ENCODE data around the gene KBTBD7. TPM values are rescaled to one million over a fixed set of nuclear protein-coding genes. Genes with fewer than 3 reads are reported as not detected.
A peak's percentile ranks its signal among the peaks of the same experiment; 100 is the strongest.

The KBTBD7 gene
- total and polyA plus RNA-seq, 2 of the 13 experiments (the other 11 are each of a cell fraction or from before 2014, with no cell fraction given) = 3.6 to 9.0 TPM

- Histone ChIP-seq H3K27ac (ENCODE audit: extremely low read length, insufficient read depth, low read length) (no peak overlapping the region), H3K27me3 (ENCODE audit: control insufficient read depth in 1 of 2, insufficient read depth in 2 of 2, low read length in 2 of 2) (no peaks in the 10 kb centered on the region), H4K20me1 (ENCODE audit: insufficient read depth, low read length) (no peaks in the 10 kb centered on the region), H3K9ac (ENCODE audit: insufficient read depth, low read depth, low read length) (no peak overlapping the region), H2AFZ (ENCODE audit: low read length) (no peak overlapping the region), H3K36me3 (replicated peaks in 1 of 2; ENCODE audit: control insufficient read depth in 1 of 2, insufficient read depth in 2 of 2, low read length in 2 of 2) (no peaks in the 10 kb centered on the region), H3K79me2 (ENCODE audit: insufficient read depth, low read length) (no peaks in the 10 kb centered on the region), H3K4me3 (replicated peaks in 1 of 3; ENCODE audit: insufficient read depth in 1 of 3, low read depth in 2 of 3, low read length in 3 of 3) (no peak overlapping the region), H3K4me2 (ENCODE audit: low read depth, low read length) (no peak overlapping the region), H3K9me3 (ENCODE audit: low read length) (peaks cover 3% of the 10 kb centered on the region), H3K4me1 (ENCODE audit: insufficient read depth, low read length) (peaks cover 17% of the 10 kb centered on the region)
- ChIA-PET POLR2A (interaction anchor here (1.0 kb wide), 1 partner anchor 15 kb away, joined by 3 read pairs; the partner anchor contains the start of gene KBTBD7), CTCF (ENCODE audit: low intra/inter-chr PET ratio, low total read pairs) (no interaction called here)
- intact Hi-C loops (cut with micrococcal nuclease; ENCODE audit: unreplicated experiment) (no loop called here), in situ Hi-C loops (cut with HindIII; ENCODE audit: extremely low pct_ligation_motif_present, low pct_unique_long_range_greater_than_20kb) (no loop called here)
- 86% methylated on average over 4 of the region's 4 CpGs for WGBS (ENCODE audit: low lambda C conversion rate)
- no peak for DNase-seq (ENCODE audit: low spot score)
- TF ChIP-seq ZNF17 (CRISPR knock-in tag; IDR thresholded peaks at IDR 0.05) (no peak), MAFF (IDR thresholded peaks at IDR 0.05; ENCODE audit: low read depth, low read length) (peak; percentile 60), NFE2 (CRISPR knock-in tag; IDR thresholded peaks at IDR 0.05) (peak; percentile 71; the same call in 1 of the 2 replicates), MAFK (conservative IDR thresholded peaks at IDR 0.05 in 1 of 2, IDR thresholded peaks at IDR 0.05 in 1 of 2; ENCODE audit: low read length in 2 of 2) (peak; percentile 78 to 79), KLF12 (CRISPR knock-in tag; IDR thresholded peaks at IDR 0.05; ENCODE audit: borderline replicate concordance) (no peak), NFE2L2 (IDR thresholded peaks at IDR 0.05; ENCODE audit: low read length) (peak; percentile 92)
- FAIRE-seq = peak; percentile 34
- ATAC-seq = no peak
- BruUV-seq (replicated peaks) = no TSS peak
These were observed 14.6 kb downstream of the KBTBD7 start for GRCh38 chr13:41179593-41180250.

GRCh38 chr13:41178040-41178439, 16.3 kb downstream of the KBTBD7 start:
- Histone ChIP-seq H3K79me2 (ENCODE audit: insufficient read depth, low read length) (no peaks in the 10 kb centered on the region), H3K4me2 (ENCODE audit: low read depth, low read length) (no peak overlapping the region), H2AFZ (ENCODE audit: low read length) (no peak overlapping the region), H3K9ac (ENCODE audit: insufficient read depth, low read depth, low read length) (no peak overlapping the region), H3K27me3 (ENCODE audit: control insufficient read depth in 1 of 2, insufficient read depth in 2 of 2, low read length in 2 of 2) (no peaks in the 10 kb centered on the region), H3K36me3 (replicated peaks in 1 of 2; ENCODE audit: control insufficient read depth in 1 of 2, insufficient read depth in 2 of 2, low read length in 2 of 2) (no peaks in the 10 kb centered on the region), H4K20me1 (ENCODE audit: insufficient read depth, low read length) (no peaks in the 10 kb centered on the region), H3K27ac (ENCODE audit: extremely low read length, insufficient read depth, low read length) (no peak overlapping the region), H3K4me3 (replicated peaks in 1 of 3; ENCODE audit: insufficient read depth in 1 of 3, low read depth in 2 of 3, low read length in 3 of 3) (no peak overlapping the region), H3K9me3 (ENCODE audit: low read length) (peaks cover 6% of the 10 kb centered on the region), H3K4me1 (ENCODE audit: insufficient read depth, low read length) (peaks cover 17% of the 10 kb centered on the region)
- BruUV-seq (replicated peaks) = no TSS peak
- in situ Hi-C loops (cut with HindIII; ENCODE audit: extremely low pct_ligation_motif_present, low pct_unique_long_range_greater_than_20kb) (no loop called here), intact Hi-C loops (cut with micrococcal nuclease; ENCODE audit: unreplicated experiment) (no loop called here)
- CTCF ChIA-PET (ENCODE audit: low intra/inter-chr PET ratio, low total read pairs) = no interaction called here
- ATAC-seq = no peak
- DNase-seq (ENCODE audit: low spot score) = no peak
- no peak for FAIRE-seq
- 87% methylated on average over 7 of the region's 7 CpGs for WGBS (ENCODE audit: low lambda C conversion rate)
- POLR2A ChIA-PET = no interaction called here
- TF ChIP-seq SRF (IDR thresholded peaks at IDR 0.05; ENCODE audit: low read depth, low read length) (no peak), ETS1 (CRISPR knock-in tag; IDR thresholded peaks at IDR 0.05) (no peak), ZNF660 (CRISPR knock-in tag; IDR thresholded peaks at IDR 0.05; ENCODE audit: borderline replicate concordance, low read depth) (no peak), RFX1 (IDR thresholded peaks at IDR 0.05) (peak; percentile 40), RFX3 (CRISPR knock-in tag; IDR thresholded peaks at IDR 0.05) (peak; percentile 57; the same call in 1 of the 2 replicates), ZNF329 (CRISPR knock-in tag; IDR thresholded peaks at IDR 0.05; ENCODE audit: low read depth) (no peak), HNF1A (IDR thresholded peaks at IDR 0.05; ENCODE audit: low read depth) (no peak), HNF1A (CRISPR knock-in tag; IDR thresholded peaks at IDR 0.05; ENCODE audit: borderline replicate concordance) (no peak)
